Lower leg skin (tissue), 3 donors: ENCODE measurements around the gene SMIM41.

ENCODE experiments used
- POLR2A ChIP-seq, 2 donors: fragments of 450-650 bp; IDR thresholded peaks; one replicate each; pipeline ENCODE4 v1.6.1; 2016 to 2017; ENCODE audit warnings: antibody characterized with exemption in 2 of 2, mild to moderate bottlenecking in 1 of 2, moderate library complexity in 1 of 2
- TF ChIP-seq, protein P1 (sequence below), 3 donors: fragments of 450-650 bp; IDR thresholded peaks; one replicate each; pipeline ENCODE4 v1.5.1; 2016; ENCODE audit warnings: antibody characterized with exemption in 3 of 3, mild to moderate bottlenecking in 3 of 3, moderate library complexity in 2 of 3

DNA sequence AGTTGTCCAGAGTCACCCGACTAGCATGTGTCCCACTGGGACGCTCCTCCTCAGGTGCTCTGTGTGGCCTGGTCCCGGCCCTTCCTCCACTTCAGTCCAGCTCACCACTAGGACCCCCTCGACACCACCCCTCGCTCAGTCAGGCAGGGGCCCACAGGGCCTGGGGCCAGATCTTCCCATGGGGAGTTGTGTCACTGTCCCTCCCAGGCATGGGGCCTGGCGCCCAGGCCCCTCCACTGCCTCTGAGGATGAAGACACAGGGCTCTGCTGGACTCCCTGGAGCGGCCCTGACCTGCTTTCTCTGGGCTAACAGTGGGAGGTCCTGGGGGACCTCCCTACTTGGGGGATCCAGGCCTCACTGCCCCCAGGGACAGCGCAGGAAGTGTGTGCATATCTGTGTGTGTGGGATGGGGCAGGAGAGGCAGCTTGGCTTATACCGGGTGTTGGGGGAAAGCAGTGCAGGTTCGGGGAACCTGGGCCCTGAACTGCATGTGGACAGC lies 68.5 kb downstream of the SMIM41 start:
- TF ChIP-seq, protein P1, sequence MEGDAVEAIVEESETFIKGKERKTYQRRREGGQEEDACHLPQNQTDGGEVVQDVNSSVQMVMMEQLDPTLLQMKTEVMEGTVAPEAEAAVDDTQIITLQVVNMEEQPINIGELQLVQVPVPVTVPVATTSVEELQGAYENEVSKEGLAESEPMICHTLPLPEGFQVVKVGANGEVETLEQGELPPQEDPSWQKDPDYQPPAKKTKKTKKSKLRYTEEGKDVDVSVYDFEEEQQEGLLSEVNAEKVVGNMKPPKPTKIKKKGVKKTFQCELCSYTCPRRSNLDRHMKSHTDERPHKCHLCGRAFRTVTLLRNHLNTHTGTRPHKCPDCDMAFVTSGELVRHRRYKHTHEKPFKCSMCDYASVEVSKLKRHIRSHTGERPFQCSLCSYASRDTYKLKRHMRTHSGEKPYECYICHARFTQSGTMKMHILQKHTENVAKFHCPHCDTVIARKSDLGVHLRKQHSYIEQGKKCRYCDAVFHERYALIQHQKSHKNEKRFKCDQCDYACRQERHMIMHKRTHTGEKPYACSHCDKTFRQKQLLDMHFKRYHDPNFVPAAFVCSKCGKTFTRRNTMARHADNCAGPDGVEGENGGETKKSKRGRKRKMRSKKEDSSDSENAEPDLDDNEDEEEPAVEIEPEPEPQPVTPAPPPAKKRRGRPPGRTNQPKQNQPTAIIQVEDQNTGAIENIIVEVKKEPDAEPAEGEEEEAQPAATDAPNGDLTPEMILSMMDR (IDR thresholded peaks at IDR 0.05) = no peak
- no peak for TF ChIP-seq POLR2A (IDR thresholded peaks at IDR 0.05)
